ENCODE data around the gene SMAD5.
A peak's percentile ranks its signal among the peaks of the same experiment; 100 is the strongest.

The SMAD5 gene

DNA sequence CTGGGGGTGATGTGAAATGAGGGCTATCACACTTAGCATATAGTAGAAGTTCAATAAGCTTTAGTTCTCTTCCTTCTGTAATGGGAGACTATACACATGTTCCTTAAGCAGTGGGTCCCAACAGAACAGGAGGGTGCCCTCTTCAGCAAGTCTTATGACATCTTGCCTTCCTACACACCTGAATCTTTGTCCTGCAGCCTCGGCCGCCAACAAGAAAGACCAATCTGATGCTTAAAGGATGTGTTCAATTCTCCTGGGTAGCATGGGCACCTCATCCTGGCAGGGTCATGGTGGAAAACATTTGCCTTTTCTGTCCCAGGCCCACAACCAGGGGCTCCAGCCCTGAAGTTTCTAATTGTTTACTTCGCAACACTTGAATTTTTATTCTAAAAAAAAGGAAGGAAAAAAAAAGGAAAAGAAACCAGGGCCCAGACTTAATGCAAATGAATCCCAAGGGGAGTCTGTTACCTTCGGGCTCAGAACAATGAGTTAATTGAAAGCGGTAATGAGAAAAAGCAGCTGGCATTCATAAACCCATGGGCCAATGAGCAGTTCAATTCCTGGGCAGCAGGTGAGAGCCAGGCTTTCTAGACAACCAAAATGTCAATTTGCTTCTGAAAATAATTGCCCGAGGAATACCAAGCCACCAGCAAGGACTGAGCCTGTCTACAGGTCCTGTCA, 26.2 kb upstream of the SMAD5 start:
- Histone ChIP-seq H3K9ac (ENCODE audit: low read depth, low read length) (no peak overlapping the region), H3K4me1 (ENCODE audit: insufficient read depth, low read length) (peaks cover 4% of the 10 kb centered on the region), H3K9me3 (ENCODE audit: control insufficient read depth, insufficient read depth, low read length) (no peaks in the 10 kb centered on the region), H3K36me3 (ENCODE audit: insufficient read depth, low read length) (no peaks in the 10 kb centered on the region)

DNA sequence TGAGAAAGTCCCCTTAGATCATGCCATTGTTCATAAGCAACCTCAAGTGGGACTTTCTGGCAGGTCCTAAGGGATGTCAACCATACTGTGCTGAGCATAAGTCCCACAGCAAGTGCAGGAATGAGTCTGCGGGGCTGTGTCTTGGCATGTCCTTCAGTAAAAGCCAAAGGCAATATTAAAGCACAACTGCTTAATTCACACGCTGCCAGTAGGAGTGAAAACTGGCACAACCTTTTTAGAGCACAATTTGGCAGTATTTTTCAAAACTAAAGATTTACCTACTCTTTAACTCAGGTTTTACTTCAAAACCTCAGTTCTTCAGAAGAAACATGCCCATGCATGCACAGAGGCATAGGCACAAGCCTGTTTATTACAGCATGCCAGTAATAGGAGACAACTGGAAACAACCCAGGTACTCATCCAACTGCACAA, 24.4 kb upstream of the SMAD5 start:
- peaks cover 4% of the 10 kb centered on the region for H3K4me1 ChIP-seq (ENCODE audit: insufficient read depth, low read length)
- H3K9me3 ChIP-seq (ENCODE audit: control insufficient read depth, insufficient read depth, low read length): no peaks in the 10 kb centered on the region
- H3K9ac ChIP-seq (ENCODE audit: low read depth, low read length): no peak overlapping the region
- no peaks in the 10 kb centered on the region for H3K36me3 ChIP-seq (ENCODE audit: insufficient read depth, low read length)

DNA sequence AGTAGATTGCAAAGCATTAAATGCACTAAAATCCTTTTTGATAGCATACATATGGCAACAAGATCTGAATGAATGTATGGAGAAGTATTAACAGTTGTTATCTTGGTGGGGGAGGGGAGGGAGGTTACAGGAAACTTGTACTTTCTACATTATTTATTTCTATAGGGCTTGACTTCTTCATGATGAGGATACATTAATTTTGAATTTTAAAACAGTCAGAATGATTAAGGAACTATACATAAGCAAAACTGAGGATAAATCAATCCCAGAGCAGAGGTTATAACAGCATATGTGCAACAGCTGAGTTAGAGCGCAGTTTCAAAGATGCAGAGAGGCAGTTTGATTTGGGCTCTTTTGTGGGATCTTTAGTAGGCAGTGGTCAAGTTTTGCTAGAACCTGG, 23.9 kb upstream of the SMAD5 start:
- Histone ChIP-seq H3K9ac (ENCODE audit: low read depth, low read length) (no peak overlapping the region), H3K36me3 (ENCODE audit: insufficient read depth, low read length) (no peaks in the 10 kb centered on the region), H3K4me1 (ENCODE audit: insufficient read depth, low read length) (peaks cover 4% of the 10 kb centered on the region), H3K9me3 (ENCODE audit: control insufficient read depth, insufficient read depth, low read length) (no peaks in the 10 kb centered on the region)

DNA sequence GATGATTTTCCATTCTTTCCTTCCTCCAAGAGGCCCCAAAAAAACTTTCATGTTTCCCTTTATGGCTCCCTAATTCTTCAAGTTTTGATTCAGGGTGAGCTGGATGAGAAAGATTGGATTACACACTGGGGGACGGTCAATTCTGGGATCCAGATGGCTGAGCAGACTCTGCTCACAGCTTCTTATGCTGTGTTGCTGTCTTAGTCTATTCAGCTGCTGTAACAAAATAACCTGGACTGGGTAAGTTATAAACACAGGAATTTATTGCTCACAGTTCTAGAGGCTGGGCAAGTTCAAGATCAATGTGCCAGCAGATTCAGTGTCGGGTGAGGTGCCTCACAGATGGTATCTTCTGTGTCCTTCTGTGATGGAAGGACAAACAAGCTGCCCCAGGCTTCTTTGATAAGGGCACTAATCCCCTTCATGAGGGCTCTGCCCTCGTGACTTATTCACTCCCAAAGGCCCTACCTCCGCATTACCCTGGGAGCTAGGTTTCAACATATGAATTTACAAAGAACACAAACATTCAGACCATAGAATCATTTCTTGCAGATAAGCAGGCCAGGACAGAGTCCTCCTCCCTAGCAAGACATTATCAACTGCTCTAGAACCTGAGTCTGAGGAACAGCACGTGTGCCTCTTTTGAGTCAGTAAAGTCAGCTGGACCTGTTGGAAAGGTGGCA, 23.1 kb upstream of the SMAD5 start:
- Histone ChIP-seq H3K4me1 (ENCODE audit: insufficient read depth, low read length) (peaks cover 6% of the 10 kb centered on the region), H3K9me3 (ENCODE audit: control insufficient read depth, insufficient read depth, low read length) (no peaks in the 10 kb centered on the region), H3K9ac (ENCODE audit: low read depth, low read length) (no peak overlapping the region), H3K36me3 (ENCODE audit: insufficient read depth, low read length) (no peaks in the 10 kb centered on the region)

DNA sequence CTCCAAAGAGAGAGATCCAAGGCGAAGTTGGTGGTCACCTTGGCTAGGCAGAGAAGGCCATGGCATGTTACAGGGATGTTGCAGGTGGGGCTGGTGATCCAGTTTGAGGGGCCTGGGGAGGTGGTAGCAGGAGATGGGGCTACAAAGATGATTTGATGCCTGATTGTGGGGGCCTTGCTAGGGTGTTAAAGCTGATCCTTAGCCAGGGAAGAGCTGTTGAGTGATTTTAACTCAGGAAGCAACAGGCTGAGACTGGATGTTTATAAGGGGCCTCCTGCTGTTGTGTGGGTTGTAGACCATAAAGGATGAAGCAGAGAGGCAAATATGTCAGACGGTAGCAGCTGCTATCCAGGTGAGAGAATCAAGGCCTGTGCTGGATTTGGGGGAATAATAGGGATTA, 19.0 kb upstream of the SMAD5 start:
- Histone ChIP-seq H3K36me3 (ENCODE audit: insufficient read depth, low read length) (no peaks in the 10 kb centered on the region), H3K4me1 (ENCODE audit: insufficient read depth, low read length) (peaks cover 4% of the 10 kb centered on the region; the same call in 1 of the 2 replicates), H3K9me3 (ENCODE audit: control insufficient read depth, insufficient read depth, low read length) (no peaks in the 10 kb centered on the region), H3K9ac (ENCODE audit: low read depth, low read length) (no peak overlapping the region)

DNA sequence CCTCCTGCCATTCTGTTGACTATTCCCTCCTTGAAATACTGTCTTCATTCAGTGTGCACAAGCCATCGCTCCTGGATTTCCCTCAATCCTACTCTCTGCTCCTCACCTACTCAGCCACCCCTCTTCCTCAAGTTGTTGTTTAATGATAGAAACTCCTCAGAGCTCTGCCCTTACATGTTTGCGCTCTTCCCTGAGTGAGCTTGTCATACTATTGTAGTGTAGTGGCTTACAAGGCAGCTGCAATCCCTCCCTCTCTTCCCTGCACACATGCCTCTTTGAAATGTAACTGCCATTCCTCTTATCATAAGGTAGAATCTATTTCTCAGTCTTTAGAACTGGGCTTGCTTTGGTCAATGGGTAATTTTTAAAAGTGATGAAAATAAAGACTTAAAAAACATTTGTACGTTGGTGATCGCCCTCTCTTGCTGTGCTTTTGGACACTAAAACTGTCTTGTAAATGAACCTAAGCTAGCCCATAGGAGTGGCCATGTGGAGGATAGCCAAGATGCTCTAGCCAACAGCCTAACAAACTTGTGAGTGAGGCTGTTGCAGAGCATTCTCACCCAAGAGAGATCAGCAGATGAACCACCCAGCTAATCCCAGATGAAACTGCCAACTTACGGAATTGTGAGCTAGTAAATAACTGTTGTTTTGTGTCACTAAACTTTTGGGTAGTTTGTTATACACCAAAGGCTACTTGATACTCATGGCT, 18.1 kb upstream of the SMAD5 start:
- Histone ChIP-seq H3K4me1 (ENCODE audit: insufficient read depth, low read length) (peaks cover 4% of the 10 kb centered on the region; the same call in 1 of the 2 replicates), H3K36me3 (ENCODE audit: insufficient read depth, low read length) (no peaks in the 10 kb centered on the region), H3K9me3 (ENCODE audit: control insufficient read depth, insufficient read depth, low read length) (no peaks in the 10 kb centered on the region), H3K9ac (ENCODE audit: low read depth, low read length) (no peak overlapping the region)

DNA sequence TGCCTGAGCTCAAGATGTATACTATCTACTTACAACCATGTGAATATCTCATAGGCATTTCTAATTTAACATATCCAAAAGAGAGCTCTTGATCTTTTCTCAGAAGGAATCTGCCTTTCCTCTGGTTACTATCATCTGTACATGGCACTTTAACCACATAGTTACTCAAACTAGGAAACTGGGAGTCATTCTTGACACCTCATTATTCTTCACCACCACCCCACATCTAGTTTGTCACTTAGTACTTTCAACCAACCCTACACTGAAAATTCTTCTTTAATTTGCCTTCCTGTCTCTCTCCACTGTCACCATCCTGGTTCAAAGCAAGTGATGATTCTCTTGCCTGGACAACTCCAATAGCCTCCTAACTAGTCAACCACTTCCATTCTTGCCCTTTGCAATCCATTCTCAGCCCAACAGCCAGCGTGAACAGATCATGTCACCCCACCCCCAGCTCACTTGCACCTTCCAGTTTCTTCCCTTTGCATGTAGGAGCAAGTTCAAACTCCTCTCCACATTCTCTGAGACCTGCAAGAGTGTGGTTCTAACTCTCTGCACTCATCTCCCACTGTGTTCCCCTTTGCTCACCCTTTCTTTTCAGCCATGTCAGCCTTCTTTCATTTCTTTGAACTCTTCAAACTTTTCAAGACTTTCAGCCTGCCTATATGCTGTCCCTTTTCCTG, 17.3 kb upstream of the SMAD5 start:
- Histone ChIP-seq H3K36me3 (ENCODE audit: insufficient read depth, low read length) (no peaks in the 10 kb centered on the region), H3K9me3 (ENCODE audit: control insufficient read depth, insufficient read depth, low read length) (no peaks in the 10 kb centered on the region), H3K4me1 (ENCODE audit: insufficient read depth, low read length) (peaks cover 4% of the 10 kb centered on the region; the same call in 1 of the 2 replicates), H3K9ac (ENCODE audit: low read depth, low read length) (no peak overlapping the region)

DNA sequence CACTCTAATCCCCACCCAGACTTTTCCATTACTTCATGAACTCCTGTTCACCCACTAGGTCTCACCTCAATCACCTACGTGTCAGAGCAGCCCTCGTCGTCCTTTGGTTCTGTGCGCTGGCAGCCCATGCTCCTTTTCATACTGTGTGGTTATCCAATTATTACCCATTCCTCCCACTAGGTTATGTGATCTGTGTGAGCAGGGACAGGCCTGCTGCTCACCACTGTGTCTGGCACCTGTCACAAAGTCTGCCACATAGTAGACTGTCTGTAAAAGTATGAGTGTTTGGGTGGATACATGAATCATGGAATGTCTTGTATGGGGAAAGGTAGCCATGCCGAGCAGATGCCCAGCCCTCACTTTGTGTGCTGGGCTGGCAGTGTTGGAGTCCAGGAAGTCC, 12.1 kb upstream of the SMAD5 start:
- Histone ChIP-seq H3K4me1 (ENCODE audit: insufficient read depth, low read length) (no peaks in the 10 kb centered on the region), H3K9ac (ENCODE audit: low read depth, low read length) (no peak overlapping the region), H3K36me3 (ENCODE audit: insufficient read depth, low read length) (no peaks in the 10 kb centered on the region), H3K9me3 (ENCODE audit: control insufficient read depth, insufficient read depth, low read length) (no peaks in the 10 kb centered on the region)

DNA sequence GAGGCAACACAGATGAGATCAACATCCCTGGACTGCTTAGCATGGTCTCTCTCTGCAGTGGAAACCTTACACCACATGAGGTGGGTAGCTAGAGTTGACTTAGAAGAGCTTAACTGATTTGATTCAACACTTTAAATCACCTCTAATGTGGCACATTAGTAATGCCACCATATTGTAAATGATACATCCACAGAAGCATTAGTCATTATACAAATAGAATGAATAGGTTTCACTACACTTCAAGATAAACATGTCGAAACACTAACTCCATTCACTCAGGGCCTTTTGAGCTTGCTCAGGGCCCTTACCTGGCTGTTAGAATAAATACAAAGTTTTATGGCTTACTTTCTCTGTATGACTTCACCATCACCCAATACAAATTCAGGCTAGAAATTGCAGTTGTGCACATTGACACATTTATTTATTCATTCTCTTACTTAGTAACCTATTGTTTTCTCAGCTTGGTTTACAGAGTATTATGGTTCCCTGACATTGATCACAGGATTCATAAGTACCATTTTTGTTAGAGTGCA, 9.3 kb upstream of the SMAD5 start:
- Histone ChIP-seq H3K9ac (ENCODE audit: low read depth, low read length) (no peak overlapping the region), H3K36me3 (ENCODE audit: insufficient read depth, low read length) (no peaks in the 10 kb centered on the region), H3K9me3 (ENCODE audit: control insufficient read depth, insufficient read depth, low read length) (no peaks in the 10 kb centered on the region), H3K4me1 (ENCODE audit: insufficient read depth, low read length) (no peaks in the 10 kb centered on the region)

DNA sequence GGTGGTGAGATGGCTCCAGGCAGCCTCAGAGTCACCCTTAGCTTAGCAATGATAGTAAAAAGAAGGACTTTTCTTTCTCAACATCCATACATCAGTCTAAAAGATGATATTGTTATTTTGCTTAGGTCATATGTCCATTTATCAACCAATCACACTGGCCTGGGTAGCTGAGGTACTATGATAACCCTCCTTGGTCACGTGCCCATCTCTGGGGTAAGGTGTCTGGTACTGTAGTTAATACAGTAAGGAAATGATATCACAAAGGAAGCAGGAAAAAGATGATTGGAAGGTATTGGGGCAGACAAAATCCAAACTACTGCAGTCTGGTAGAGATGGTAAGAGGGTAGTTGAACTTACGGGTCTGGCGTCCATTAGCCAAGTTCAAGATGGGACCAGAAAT, 5.1 kb upstream of the SMAD5 start:
- H3K4me1 ChIP-seq (ENCODE audit: insufficient read depth, low read length): no peaks in the 10 kb centered on the region
- H3K36me3 ChIP-seq (ENCODE audit: insufficient read depth, low read length): no peaks in the 10 kb centered on the region
- H3K9ac ChIP-seq (ENCODE audit: low read depth, low read length): no peak overlapping the region
- H3K9me3 ChIP-seq (ENCODE audit: control insufficient read depth, insufficient read depth, low read length): no peaks in the 10 kb centered on the region

DNA sequence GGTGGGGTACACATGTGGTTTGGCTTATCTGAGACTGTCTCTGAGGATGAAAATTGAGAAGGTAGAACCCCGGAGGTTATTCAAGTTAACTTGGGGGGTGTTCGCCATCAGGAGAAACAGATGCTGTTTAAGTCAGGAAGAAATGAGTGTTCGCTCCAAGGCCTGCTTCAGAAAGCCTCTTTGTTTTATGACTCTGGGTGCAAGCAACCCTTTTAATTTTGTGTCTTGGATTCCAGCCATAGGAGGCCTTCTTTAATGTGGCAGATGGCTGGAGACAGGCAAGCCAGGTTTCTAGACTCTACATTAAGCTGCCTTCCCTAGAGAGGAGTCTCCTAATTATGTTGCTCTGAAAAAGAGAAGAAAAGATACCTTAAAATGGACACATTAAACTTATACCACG, 4.2 kb upstream of the SMAD5 start:
- H3K36me3 ChIP-seq (ENCODE audit: insufficient read depth, low read length): no peaks in the 10 kb centered on the region
- no peaks in the 10 kb centered on the region for H3K4me1 ChIP-seq (ENCODE audit: insufficient read depth, low read length)
- no peak overlapping the region for H3K9ac ChIP-seq (ENCODE audit: low read depth, low read length)
- no peaks in the 10 kb centered on the region for H3K9me3 ChIP-seq (ENCODE audit: control insufficient read depth, insufficient read depth, low read length)

DNA sequence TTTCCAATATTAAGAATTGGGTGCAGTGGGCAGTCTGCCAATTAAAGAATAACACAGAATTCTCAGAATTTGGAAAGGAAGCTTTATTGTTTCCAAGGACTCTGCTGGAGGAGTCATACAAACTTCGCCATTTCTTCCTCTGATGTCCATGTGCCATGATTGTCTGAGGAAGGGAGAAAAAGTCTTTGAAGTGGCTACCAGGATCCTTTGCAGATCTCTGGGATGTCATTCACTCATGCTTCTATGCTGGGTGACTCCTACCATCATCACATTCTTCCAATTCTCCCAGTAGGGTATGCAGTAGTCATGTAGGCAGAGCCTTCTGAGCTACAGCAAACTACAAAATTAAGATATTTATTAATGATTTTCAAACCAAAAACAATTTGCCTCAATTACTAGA, 3.2 kb upstream of the SMAD5 start:
- H3K4me1 ChIP-seq (ENCODE audit: insufficient read depth, low read length): peaks cover 3% of the 10 kb centered on the region; the same call in 1 of the 2 replicates
- no peak overlapping the region for H3K9ac ChIP-seq (ENCODE audit: low read depth, low read length)
- H3K9me3 ChIP-seq (ENCODE audit: control insufficient read depth, insufficient read depth, low read length): no peaks in the 10 kb centered on the region
- no peaks in the 10 kb centered on the region for H3K36me3 ChIP-seq (ENCODE audit: insufficient read depth, low read length)

DNA sequence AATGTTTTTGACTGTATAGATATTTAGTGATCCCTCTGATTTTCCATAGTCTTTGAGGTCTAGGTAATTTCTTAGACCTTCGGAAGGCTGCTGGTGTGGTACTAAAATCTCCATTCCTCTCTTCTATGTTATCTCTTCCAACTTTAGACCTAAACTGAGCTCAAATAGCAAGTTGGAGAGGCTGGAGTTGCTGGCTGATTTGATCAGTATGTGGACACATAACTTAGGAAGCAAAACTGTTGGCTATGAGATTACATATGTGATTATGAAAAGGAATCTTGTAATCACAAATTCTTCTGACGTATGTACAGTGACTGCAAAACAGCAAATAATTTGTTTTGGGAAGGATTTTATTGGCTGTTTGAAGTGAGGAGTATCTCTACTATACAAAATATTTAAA, 2.1 kb upstream of the SMAD5 start:
- Histone ChIP-seq H3K36me3 (ENCODE audit: insufficient read depth, low read length) (no peaks in the 10 kb centered on the region; the same call in 1 of the 2 replicates), H3K4me1 (ENCODE audit: insufficient read depth, low read length) (peaks cover 12% of the 10 kb centered on the region; the same call in 1 of the 2 replicates), H3K9me3 (ENCODE audit: control insufficient read depth, insufficient read depth, low read length) (no peaks in the 10 kb centered on the region), H3K9ac (ENCODE audit: low read depth, low read length) (no peak overlapping the region)

DNA sequence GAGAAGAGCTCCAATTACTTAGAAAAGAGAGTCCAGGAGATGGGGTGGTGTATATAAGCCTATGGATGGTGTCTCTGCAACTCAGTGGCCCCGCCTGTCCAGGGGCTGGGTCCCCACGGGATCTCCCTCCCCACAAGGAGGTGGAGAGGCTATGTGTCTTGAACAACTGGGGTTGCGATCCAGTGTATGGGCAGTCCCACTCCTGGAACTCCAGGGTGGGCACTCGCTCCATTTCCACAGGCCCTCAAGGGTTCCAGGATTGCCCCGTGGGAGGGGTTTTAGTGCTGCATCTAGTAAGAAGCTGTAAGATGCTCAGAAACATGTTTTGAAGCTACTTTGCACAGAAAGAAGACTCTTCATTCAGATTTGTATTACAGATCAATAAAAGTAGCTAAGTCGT, 558 bp upstream of the SMAD5 start:
- H3K36me3 ChIP-seq (ENCODE audit: insufficient read depth, low read length): no peaks in the 10 kb centered on the region; the same call in 1 of the 2 replicates
- peaks cover 12% of the 10 kb centered on the region; the same call in 1 of the 2 replicates for H3K4me1 ChIP-seq (ENCODE audit: insufficient read depth, low read length)
- H3K9ac ChIP-seq (ENCODE audit: low read depth, low read length): peak overlapping the region; percentile 97
- H3K9me3 ChIP-seq (ENCODE audit: control insufficient read depth, insufficient read depth, low read length): no peaks in the 10 kb centered on the region
